HG03280 (cell line): Measurements from ENCODE around the gene CIAO2B.
"Not testable (repeated sequence)": the region's sequence is repeated elsewhere in the genome, so short reads cannot be mapped to it uniquely, and the experiment has no call there.

ENCODE experiments used
- ATAC-seq: cut with Tn5 transposase; IDR thresholded peaks from one replicate; pipeline ENCODE4 v1.9.1; 2021; ENCODE audit warnings: mild to moderate bottlenecking, moderate library complexity; ENCODE audit not compliant: unreplicated experiment

CIAO2B gene

GRCh38 chr16:66939366-66939765 lies 5.2 kb upstream of the CIAO2B start:
- no peak for ATAC-seq

GRCh38 chr16:66937725-66938337 lies 3.6 kb upstream of the CIAO2B start:
- no peak for ATAC-seq

GRCh38 chr16:66936889-66937554 lies 2.8 kb upstream of the CIAO2B start:
- ATAC-seq = no peak

- ATAC-seq = no peak
Measured at GRCh38 chr16:66936462-66936861, 2.3 kb upstream of the CIAO2B start.

GRCh38 chr16:66935314-66936011 lies 1.3 kb upstream of the CIAO2B start, which contains the start of gene CES2:
CES2 (plus strand) TSS chr16:66935516; CDS start chr16:66935636, 120 bp downstream.
- ATAC-seq = no peak

DNA sequence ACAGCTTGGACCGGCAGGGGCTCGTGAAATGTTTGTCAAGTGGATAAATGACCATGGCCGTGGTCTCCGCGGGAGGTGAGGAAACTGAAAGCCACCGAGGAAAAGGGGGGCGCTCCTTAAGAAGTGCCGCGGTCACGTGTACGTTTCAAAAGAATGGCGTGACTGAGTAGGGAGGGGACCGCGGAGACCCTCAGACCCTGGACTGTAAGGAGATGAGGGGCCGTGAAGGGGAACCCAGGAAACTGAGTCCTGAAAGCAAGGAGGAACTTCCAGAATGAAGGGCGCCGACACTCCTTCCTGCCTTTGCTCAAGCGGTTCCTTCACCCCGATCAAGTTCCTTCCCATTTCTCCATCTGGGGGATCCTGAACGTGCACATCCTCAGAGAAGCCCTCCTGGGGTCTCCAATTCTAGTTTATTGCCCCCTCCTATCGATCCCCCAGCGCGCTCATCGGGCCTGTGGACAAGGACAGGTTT lies 674 bp upstream of the CIAO2B start:
- ATAC-seq = not testable (repeated sequence)

- ATAC-seq = no peak
Measured at GRCh38 chr16:66933776-66934137, 445 bp downstream of the CIAO2B start.

- ATAC-seq = no peak
Measured at GRCh38 chr16:66932076-66932475, 2.1 kb downstream of the CIAO2B start.

GRCh38 chr16:66931665-66932064 lies 2.5 kb downstream of the CIAO2B start:
- ATAC-seq = no peak

- no peak for ATAC-seq
Measured at GRCh38 chr16:66930189-66930588, 4.0 kb downstream of the CIAO2B start.

DNA sequence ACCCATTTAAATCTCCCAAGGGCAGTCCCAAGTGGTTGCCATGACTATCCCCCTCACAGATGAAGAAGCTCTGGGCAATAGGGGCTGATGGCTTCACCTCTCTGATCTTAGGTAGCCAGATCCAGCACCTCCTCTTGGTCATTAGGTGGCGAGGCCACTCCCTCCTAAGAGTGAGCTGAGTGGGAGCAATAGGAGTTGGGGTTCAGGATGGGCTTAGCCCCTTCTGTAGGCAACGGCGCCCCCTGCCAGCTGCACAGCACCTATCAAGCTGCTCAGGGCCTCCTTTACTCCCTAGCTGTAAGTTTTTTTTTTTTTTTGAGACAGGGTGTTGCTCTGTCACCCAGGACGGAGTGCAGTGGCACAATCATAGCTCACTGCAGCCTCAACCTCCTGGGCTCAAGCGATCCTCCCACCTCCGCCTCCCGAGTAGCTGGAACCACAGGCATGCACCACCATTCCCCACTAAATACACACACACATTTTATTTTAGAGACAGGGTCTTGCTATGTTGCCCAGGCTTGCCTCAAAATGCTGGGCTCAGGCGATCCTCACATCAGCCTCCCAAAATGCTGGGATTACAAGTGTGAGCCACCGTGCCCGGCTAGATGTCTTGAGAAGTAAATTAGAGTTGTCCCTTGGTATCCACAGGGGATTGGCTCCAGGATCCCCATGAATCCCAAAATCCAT lies 5.4 kb downstream of the CIAO2B start:
- no peak for ATAC-seq

DNA sequence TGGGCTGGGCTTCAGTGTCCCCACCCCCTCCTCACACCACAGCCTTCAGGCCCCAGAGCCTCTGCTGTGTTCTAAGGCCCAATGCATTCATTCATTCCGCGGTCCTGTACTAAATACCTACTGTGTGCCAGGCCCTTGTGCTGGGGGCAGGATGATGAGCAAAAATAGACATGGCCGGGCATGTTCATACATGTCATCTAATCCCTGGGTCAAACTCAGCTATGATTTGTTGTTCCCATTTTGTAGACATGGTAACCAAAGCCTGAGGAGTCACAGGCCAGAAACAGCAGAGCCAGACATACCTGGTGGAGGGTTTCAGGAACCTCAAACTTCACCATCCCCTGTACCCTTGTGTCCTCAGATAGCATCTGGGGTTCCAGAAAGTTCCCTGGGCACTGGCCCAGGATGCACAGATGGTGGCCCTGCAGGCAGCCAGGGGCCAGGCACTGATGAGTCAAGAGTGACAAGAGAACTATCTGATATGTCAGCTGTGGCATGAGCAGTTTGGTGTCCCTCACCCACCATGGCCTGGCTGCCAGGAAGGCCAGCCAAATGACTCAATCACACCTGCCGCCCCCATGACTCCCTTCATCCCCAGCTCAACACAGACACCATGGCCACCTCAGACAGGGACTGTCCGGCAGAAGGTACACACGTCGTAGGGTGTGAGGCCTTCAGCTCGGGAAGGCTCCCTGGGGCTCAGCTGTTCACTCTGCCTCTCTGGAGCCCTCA lies 6.1 kb downstream of the CIAO2B start:
- no peak for ATAC-seq

- ATAC-seq = no peak
Measured at GRCh38 chr16:66926961-66927436, 7.2 kb downstream of the CIAO2B start.

DNA sequence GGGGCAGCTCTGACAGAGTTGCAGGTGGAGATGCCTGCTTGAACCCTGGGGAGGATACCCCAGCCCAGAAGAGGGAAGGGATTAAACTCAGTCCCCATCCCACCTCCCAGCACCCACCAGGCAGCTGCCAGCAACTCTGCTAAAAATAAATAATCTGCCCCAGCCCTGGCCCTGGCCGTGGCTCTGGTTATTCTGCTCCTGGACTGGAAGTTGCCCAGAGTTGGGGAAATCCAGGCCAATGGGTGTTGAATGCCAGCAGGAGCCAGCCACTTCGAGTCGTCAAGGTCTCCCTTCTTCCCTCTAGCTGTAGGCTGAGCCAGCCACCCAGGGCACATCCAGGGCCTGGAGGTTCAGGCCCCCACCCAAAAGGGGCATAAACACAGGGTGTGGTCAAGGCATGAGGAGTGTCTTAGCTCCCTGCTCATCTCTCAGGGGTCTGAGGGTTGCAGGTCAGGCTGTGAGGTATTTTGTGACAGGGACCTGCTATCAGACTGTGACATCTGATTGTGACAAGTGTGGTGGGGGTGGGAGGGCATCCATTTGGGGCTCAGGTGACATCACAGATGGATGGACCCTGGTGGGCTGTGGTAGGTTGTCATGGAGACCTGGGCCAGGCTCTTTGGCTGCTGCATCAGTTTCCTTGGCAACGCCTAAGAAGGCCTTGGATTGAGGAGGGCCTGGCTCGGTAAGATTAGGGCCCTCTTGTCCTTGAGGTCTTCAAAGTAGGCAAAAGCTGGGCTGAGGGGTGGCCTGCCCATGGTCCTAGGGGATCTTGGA lies 7.8 kb downstream of the CIAO2B start:
- no peak for ATAC-seq

DNA sequence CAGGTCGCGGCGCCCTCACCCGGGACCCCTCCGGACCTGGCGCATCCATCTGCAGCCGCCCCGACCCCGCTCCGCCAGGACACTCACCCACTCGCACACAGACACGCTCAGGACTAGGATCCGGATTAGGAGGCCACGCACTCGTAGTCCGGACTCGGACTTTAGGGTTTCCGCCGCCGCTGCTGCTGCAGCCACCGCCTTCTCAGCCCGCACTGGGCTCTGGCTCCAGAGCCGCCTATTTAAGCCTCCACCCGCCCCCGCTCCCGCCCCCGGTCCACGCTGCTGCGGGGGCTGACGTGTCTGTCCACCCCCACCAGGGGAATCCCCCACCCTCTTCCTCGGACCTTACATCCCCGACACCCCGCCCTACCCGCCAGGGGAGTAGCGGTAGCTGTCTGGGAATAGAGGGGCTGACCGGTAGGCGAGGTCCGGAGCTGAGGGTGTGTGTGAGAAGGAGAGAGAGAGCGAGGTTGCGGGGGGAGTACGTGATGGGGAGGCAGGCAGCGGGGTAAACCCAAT lies 8.8 kb downstream of the CIAO2B start, which contains the start of gene RRAD:
Gene RRAD, minus strand, starts transcription at position 214 of the 519 bp plus-strand sequence. CDS start 356 bp downstream, outside the sequence.
- no peak for ATAC-seq

DNA sequence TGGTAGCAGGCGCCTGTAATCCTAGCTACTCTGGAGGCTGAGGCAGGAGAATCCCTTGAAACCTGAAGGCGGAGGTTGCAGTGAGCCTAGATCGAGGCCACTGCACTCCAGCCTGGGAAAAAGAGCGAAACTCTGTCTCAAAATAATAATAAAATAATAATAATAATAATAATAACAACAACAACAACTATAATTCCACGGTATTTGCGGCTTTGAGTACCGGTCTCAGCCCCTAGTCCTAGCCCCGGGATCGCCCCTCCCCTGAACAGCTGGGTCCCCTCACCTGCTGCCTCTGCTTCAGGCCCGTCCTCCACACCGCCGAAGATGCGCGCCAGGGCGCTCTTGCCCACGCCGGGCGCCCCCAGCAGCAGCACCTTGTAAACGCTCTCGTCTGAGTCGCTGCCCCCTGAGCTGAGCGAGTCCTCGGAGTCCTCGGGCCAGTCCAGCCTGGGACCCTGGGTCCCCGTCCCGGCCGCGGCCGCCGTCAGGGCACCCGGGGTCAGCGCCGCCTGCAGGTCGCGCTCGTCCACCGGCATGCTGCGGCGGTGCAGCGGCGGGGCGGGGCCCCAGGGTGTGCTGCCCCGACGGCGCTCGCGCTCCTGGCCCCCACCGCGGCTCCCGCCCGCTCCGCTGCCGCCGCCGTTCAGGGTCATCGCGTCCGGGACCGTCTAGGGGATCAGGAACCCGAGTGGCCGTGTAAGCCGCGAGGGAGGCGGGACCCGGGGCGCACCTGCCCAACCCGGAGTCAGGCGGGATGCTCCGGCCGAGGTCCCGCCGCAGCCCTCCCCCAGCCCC lies 9.5 kb downstream of the CIAO2B start:
- no peak for ATAC-seq

DNA sequence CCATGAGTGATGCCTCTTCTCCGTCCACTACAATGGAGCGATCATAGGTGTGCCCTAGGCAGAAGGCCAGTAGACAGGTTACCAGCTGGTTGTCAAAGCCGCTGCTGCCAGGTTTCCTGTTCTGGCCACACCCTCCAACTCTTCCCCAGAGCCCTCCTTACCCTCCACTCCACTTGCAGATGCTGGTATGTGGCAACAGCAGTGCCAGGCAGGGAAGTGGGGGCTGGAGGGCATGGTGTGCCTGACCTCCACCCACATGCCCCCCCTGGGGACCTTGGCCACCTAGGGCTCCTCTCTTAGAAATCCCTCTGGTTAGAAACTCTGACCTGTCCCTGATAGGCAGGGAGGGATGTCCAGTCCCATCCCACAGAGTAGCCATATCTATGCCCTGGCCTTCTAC lies 10.3 kb downstream of the CIAO2B start:
- no peak for ATAC-seq

- ATAC-seq = no peak
Measured at GRCh38 chr16:66923247-66923731, 10.9 kb downstream of the CIAO2B start.
